Epithelial cell of esophagus (primary cell): ENCODE data around the gene RPL15.
"Not testable (repeated sequence)": the region's sequence is repeated elsewhere in the genome, so short reads cannot be mapped to it uniquely, and the experiment has no call there.

Experiments used
- DNase-seq: peaks from one replicate; pipeline ENCODE4 v3.0.0; 2010; ENCODE audit warnings: low read depth
- H3K4me3 ChIP-seq: 2 replicates; pipeline ENCODE4 v1.5.1; 2011; ENCODE audit warnings: mild to moderate bottlenecking, low read length, control low read depth
- CTCF ChIP-seq: IDR thresholded peaks from 2 replicates; pipeline ENCODE4 v1.5.1; 2011; ENCODE audit warnings: low read depth, mild to moderate bottlenecking, low read length, control low read depth, inconsistent platforms; ENCODE audit not compliant: insufficient read depth; ENCODE audit errors: missing control alignments

Gene RPL15

DNA sequence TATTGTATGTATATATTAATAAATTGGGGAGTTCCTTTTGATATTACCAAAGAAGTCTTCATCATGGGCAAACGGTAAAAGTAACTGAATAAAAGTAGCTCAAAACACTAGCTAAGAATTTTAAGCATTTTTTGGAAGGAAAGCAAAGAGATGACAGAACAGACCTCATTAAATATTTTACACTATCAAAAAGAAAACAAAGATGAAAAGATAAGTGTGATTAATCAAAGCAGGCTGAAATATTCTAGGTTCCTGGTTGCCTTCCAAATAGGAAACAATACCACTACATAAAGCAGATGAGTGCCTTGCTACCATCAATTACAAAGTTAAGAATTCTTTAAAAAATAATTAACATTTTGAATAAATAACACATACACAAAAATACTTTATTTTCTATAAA, 3.8 kb upstream of the RPL15 start:
- TF ChIP-seq CTCF: no peak
- H3K4me3 ChIP-seq: no peak overlapping the region
- DNase-seq: no peak

GRCh38 chr3:23913873-23914743, 2.8 kb upstream of the RPL15 start:
- DNase-seq: no peak

GRCh38 chr3:23915537-23916108, 1.3 kb upstream of the RPL15 start:
- no peak for TF ChIP-seq CTCF
- peak overlapping the region; percentile 86 for H3K4me3 ChIP-seq
- DNase-seq: no peak

More at GRCh38 chr3:23913873-23914743, 2.8 kb upstream of the RPL15 start:
- no peak for TF ChIP-seq CTCF
- no peak overlapping the region for H3K4me3 ChIP-seq

DNA sequence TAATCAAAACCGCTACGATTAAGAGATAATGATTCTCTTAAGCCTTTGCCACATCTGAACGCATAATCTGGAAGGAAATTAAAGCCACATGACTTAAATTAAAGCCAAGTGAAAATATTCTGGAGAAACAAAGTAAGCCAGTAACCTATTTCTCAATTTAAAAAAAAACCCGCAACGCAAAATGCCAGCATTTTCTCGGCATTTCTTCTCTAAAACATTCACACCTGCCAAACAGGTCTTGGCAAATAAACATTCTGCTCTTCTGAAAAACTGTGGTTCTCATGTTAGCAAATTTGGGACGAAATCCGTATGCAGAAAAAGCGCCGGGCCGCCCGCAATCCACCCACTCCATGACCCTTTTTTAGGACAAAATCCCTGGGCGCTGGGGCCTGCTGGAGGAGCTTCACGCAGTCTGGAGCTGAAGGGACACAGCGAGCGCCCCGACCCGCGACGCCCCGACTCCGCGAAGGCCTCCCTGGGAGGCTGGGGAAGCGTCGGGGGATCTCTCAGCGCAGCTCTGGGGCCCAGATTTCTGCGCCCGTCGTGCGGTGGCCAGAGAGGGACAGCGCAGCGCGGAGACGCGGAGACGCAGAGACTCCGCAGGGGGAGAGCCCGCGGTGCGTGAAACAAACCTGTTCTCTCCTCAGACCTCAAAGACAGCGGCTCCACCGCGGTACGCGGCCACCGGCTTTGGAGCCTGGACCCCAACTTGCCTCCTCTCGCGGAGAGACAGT, 613 bp upstream of the RPL15 start:
- TF ChIP-seq CTCF: no peak
- H3K4me3 ChIP-seq: peak overlapping the region; percentile 86
- no peak for DNase-seq

DNA sequence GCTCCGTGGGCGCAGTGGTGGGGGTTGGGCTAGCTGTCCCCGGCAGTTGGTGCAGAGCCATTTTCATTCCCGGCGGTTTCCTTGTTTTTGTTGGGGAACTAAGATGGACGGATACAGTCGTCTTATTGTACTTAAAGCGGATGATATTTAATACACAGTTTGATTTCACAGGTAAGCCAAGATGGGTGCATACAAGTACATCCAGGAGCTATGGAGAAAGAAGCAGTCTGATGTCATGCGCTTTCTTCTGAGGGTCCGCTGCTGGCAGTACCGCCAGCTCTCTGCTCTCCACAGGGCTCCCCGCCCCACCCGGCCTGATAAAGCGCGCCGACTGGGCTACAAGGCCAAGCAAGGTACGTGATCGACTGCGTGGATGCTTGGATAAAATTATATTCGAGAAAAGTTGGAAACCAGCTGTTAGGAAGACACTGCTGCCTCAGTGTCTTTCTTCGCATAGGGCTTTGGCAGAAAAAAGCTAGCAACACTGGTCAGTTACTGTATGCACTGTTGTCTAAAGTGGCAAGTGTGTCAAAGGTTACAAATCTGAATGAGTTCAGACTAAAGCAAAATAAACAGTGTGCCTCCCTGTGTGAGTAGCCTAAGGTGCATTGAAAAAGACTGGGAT, 859 bp downstream of the RPL15 start:
- DNase-seq: peak; percentile 50
- peak overlapping the region; percentile 86 for H3K4me3 ChIP-seq

DNA sequence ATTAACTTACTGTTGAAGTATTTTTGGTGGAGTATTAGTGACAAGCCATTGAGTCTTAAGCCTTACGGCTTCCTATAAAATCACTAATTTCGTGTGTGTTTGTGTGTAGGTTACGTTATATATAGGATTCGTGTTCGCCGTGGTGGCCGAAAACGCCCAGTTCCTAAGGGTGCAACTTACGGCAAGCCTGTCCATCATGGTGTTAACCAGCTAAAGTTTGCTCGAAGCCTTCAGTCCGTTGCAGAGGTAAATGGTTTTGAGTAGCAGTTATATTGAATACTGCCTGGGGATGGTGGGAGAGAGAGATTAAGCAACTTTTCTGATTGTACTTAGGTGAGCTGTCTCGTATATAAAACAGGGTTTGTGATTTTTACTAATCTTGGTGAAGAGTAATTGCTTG, 1.4 kb downstream of the RPL15 start:
- not testable (repeated sequence) for DNase-seq
- H3K4me3 ChIP-seq: peak overlapping the region; percentile 86

GRCh38 chr3:23919628-23920027, 2.7 kb downstream of the RPL15 start:
- H3K4me3 ChIP-seq: no peak overlapping the region
- no peak for TF ChIP-seq CTCF
- no peak for DNase-seq
